Activated CD8-positive, alpha-beta memory T cell treated with anti-CD3 and anti-CD28 coated beads for 1 hour (primary cell): ENCODE data around the gene ZSCAN30.
A peak's percentile ranks its signal among the peaks of the same experiment; 100 is the strongest.
"Not testable (repeated sequence)": the region's sequence is repeated elsewhere in the genome, so short reads cannot be mapped to it uniquely, and the experiment has no call there.

Source experiments
- DNase-seq, 2 donors: peaks; one replicate each; pipeline ENCODE4 v3.0.0-alpha.2; 2020; ENCODE audit warnings: low read depth in 1 of 2; ENCODE audit errors: extremely low read depth in 1 of 2

ZSCAN30 gene

DNA sequence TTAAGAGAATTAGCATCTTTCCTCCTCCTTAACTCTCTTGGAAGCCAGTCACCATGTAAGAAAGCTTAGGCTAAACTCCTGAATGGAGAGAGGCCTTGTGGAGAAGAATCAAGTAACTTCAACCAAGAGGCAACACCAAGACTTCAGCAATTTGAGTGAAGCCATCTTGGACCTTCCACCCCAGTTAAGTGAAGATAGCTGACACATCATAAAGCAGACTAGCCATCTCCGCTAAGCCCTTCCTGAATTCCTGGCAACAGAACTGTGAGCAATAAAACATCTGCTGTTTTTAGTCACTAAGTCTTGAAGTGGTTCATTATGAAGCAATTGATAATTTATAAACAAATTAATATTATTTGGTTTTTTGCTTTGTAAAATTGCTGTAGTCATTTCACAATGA, 50.7 kb downstream of the ZSCAN30 start:
- no peak for DNase-seq

- no peak for DNase-seq
Observed at GRCh38 chr18:35236571-35237363, 53.3 kb downstream of the ZSCAN30 start.

- peak; percentile 57 to 64 for DNase-seq
Observed at GRCh38 chr18:35231052-35231451, 59.0 kb downstream of the ZSCAN30 start.

DNA sequence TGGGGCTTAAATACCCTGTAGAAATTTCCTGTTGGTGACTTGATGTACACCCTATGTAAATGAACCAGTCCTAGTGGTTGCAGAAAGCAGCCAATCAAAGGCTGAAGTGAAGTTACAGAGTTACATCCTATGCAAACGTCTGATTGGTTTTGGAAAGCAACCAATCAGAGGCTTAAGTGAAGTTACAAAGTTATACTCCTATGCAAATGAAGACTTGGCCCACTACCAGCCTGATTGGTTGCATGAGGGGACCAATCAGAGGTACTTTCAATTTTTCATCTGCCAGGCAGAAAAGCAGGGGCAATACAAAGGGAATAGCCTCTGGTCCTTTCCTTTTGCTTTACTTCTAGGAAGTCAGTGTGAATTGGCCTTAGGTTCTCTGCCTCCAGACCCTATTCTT, 62.8 kb downstream of the ZSCAN30 start:
- no peak for DNase-seq

DNA sequence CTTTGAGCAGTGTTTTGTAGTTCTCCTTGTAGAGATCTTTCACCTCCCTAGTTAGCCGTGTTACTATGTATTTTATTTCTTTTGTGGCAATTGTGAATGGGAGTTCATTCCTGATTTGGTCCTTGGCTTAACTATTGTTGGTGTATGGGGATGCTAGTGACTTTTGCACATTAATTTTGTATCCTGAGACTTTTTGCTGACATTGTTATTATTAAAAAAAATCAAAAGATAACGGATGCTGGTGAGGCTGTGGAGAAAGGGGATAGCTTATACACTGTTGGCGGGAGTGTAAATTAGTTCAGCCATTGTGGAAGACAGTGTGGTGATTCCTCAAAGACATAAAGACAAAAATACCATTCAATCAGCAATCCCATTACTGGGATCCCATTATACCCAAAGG, 66.2 kb downstream of the ZSCAN30 start:
- no peak for DNase-seq

DNA sequence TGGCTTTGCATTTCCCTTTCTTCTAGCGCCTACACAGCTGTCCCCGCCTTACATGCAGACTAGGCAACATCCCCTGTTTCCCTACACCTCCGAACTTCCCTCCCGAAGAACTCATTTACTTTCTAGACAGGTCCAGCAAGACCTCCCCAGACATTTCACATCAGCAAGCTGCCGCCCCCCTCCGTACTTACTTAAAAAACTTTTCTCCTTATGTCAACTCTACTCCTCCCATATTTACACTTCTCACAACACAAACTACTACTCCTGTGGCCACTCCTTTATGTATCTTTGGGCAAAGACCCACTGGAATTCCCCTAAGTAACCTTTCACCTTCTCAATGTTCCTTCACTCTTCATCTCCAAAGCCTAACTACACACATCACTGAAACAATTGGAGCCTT, 69.6 kb downstream of the ZSCAN30 start:
- DNase-seq, result no peak

DNA sequence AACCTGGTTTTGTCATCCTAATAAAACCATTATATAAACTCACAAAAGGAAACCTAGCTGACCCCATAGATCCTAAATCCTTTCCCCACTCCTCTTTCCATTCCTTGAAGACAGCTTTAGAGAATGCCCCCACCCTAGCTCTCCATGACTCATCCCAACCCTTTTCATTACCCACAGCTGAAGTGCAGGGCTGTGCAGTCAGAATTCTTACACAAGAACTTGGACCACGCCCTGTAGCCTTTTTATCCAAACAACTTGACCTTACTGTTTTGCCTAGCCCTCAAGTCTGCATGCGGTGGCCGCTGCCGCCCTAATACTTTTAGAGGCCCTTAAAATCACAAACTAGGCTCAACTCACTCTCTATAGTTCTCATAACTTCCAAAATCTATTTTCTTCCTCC, 70.7 kb downstream of the ZSCAN30 start:
- DNase-seq, result not testable (repeated sequence)

GRCh38 chr18:35216611-35217010, 73.4 kb downstream of the ZSCAN30 start:
- DNase-seq, result not testable (repeated sequence)

- no peak for DNase-seq
Observed at GRCh38 chr18:35215026-35215425, 75.0 kb downstream of the ZSCAN30 start.

- DNase-seq, result not testable (repeated sequence)
Observed at GRCh38 chr18:35205746-35206458, 84.1 kb downstream of the ZSCAN30 start.

DNA sequence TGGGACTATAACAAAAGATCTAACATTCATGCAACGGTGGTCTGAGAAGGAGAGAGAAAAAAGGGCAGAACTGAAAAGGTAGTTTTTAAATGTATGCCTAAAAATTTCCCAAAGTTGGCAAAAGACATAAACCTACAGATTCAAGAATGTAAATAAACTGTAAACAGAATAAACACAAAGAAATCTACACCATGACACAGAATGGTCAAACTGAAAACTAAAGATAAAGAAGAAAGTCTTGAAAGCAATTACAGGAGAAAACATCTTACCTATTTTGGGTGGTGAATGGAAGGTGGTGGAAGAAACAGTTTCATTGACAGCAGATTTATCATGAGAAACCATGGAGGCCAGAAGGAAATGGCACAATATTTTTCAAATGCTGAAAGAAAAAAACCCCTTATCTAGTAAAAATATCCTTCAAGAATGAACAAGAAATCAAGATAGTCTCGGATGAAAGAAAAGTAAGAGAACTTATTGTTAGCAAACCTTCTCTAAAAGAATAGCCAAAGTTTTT, 84.8 kb downstream of the ZSCAN30 start:
- DNase-seq, result no peak

- DNase-seq, result no peak
Observed at GRCh38 chr18:35203067-35203466, 87.0 kb downstream of the ZSCAN30 start.

GRCh38 chr18:35201256-35201931, 88.6 kb downstream of the ZSCAN30 start:
- DNase-seq, result no peak
